A549 (cell line): Measurements from ENCODE around the gene SHLD1. TPM values are rescaled to one million over a fixed set of nuclear protein-coding genes. Genes with fewer than 3 reads are reported as not detected.
A peak's percentile ranks its signal among the peaks of the same experiment; 100 is the strongest.

Source experiments
- ATOH8 ChIP-seq: fragments of 250-450 bp; sonication (Bioruptor Pico); IDR thresholded peaks from 2 replicates; pipeline ENCODE4 v1.5.0; 2020; ENCODE audit warnings: low read depth, mild to moderate bottlenecking, moderate library complexity
- BCL3 ChIP-seq: fragments of >200 bp; sonication (Bioruptor Twin); formaldehyde crosslinking; IDR thresholded peaks from 3 replicates; pipeline ENCODE4 v1.6.1; 2016
- CBX2 ChIP-seq: fragments of 200-600 bp; sonication (generic); IDR thresholded peaks from 2 replicates; pipeline ENCODE4 v1.6.1; 2016; ENCODE audit warnings: low read depth, mild to moderate bottlenecking, borderline replicate concordance
- CBX8 ChIP-seq: fragments of 200-600 bp; sonication (generic); IDR thresholded peaks from 2 replicates; pipeline ENCODE4 v1.6.1; 2016
- CHD2 ChIP-seq: fragments of 150-350 bp; IDR thresholded peaks from 2 replicates; pipeline ENCODE4 v1.6.1; 2014; ENCODE audit warnings: low read length; ENCODE audit not compliant: partially characterized antibody
- CHD4 ChIP-seq: fragments of 200-600 bp; sonication (generic); IDR thresholded peaks from 2 replicates; pipeline ENCODE4 v1.6.1; 2016; ENCODE audit warnings: antibody characterized with exemption, mild to moderate bottlenecking, borderline replicate concordance
- CTCF ChIP-seq: fragments of >200 bp; sonication (Bioruptor Twin); formaldehyde crosslinking; IDR thresholded peaks from 3 replicates; pipeline ENCODE4 v1.5.1; 2016
- EHF ChIP-seq: fragments of 250-450 bp; sonication (Bioruptor Pico); IDR thresholded peaks from 2 replicates; pipeline ENCODE4 v1.5.0; 2020; ENCODE audit warnings: mild to moderate bottlenecking
- EHMT2 ChIP-seq: fragments of 200-600 bp; sonication (generic); IDR thresholded peaks from 2 replicates; pipeline ENCODE4 v1.6.1; 2016; ENCODE audit warnings: antibody characterized with exemption, low read depth, mild to moderate bottlenecking, moderate library complexity
- ELK1 ChIP-seq: fragments of 150-350 bp; IDR thresholded peaks from 2 replicates; pipeline ENCODE4 v1.6.1; 2014; ENCODE audit warnings: low read depth, mild to moderate bottlenecking, low read length
- EP300 ChIP-seq, 2 experiments: fragments of >200 bp; sonication (Bioruptor Twin); formaldehyde crosslinking; IDR thresholded peaks; 2 replicates in 1 of 2; 3 replicates in 1 of 2; pipeline ENCODE4 v1.6.1; 2016 to 2017
- ESRRA ChIP-seq: fragments of 150-350 bp; IDR thresholded peaks from 2 replicates; pipeline ENCODE4 v1.6.1; 2014; ENCODE audit warnings: mild to moderate bottlenecking, low read length, borderline replicate concordance
- FOXS1 ChIP-seq: fragments of 250-450 bp; sonication (Bioruptor Pico); IDR thresholded peaks from 2 replicates; pipeline ENCODE4 v1.5.0; 2020; ENCODE audit warnings: mild to moderate bottlenecking, moderate library complexity
- HES2 ChIP-seq: fragments of >200 bp; sonication (Bioruptor Twin); formaldehyde crosslinking; IDR thresholded peaks from 2 replicates; pipeline ENCODE4 v1.6.1; 2016
- HEYL ChIP-seq: fragments of 250-450 bp; sonication (Bioruptor Pico); IDR thresholded peaks from 2 replicates; pipeline ENCODE4 v1.8.0; 2021; ENCODE audit warnings: mild to moderate bottlenecking, moderate library complexity
- HOXA7 ChIP-seq: fragments of 250-450 bp; sonication (Bioruptor Pico); IDR thresholded peaks from 2 replicates; pipeline ENCODE4 v1.5.0; 2020; ENCODE audit warnings: mild to moderate bottlenecking, moderate library complexity
- HOXB13 ChIP-seq: fragments of 250-450 bp; sonication (Bioruptor Pico); IDR thresholded peaks from 2 replicates; pipeline ENCODE4 v1.5.0; 2020; ENCODE audit warnings: low read depth, mild to moderate bottlenecking, moderate library complexity
- HOXB5 ChIP-seq: fragments of 250-450 bp; sonication (Bioruptor Pico); IDR thresholded peaks from 2 replicates; pipeline ENCODE4 v1.5.0; 2020; ENCODE audit warnings: mild to moderate bottlenecking, moderate library complexity
- JUNB ChIP-seq: fragments of >200 bp; sonication (Bioruptor Twin); formaldehyde crosslinking; IDR thresholded peaks from 2 replicates; pipeline ENCODE4 v1.6.1; 2016
- KDM1A ChIP-seq: fragments of 200-600 bp; sonication (generic); IDR thresholded peaks from 2 replicates; pipeline ENCODE4 v1.6.1; 2016; ENCODE audit warnings: low read depth, mild to moderate bottlenecking
- MAX ChIP-seq: IDR thresholded peaks from 2 replicates; pipeline ENCODE4 v1.6.1; 2012
- MYC ChIP-seq: IDR thresholded peaks from 2 replicates; pipeline ENCODE4 v1.6.1; 2012; ENCODE audit warnings: mild to moderate bottlenecking, inconsistent platforms, low read length, improper control_type of control experiment, borderline replicate concordance
- NFE2L2 ChIP-seq: fragments of 150-350 bp; conservative IDR thresholded peaks from 2 replicates; pipeline ENCODE4 v1.6.1; 2014; ENCODE audit warnings: low read length
- NR3C1 ChIP-seq: fragments of >200 bp; sonication (Bioruptor Twin); formaldehyde crosslinking; IDR thresholded peaks from 3 replicates; pipeline ENCODE4 v1.6.1; 2017
- PHF8 ChIP-seq: fragments of 200-600 bp; sonication (generic); IDR thresholded peaks from 2 replicates; pipeline ENCODE4 v1.6.1; 2016; ENCODE audit warnings: low read depth, mild to moderate bottlenecking, antibody characterized with exemption, moderate library complexity, borderline replicate concordance
- RARB ChIP-seq: fragments of 250-450 bp; sonication (Bioruptor Pico); IDR thresholded peaks from 2 replicates; pipeline ENCODE4 v1.8.0; 2021; ENCODE audit warnings: mild to moderate bottlenecking, moderate library complexity
- RCOR1 ChIP-seq: fragments of 150-350 bp; IDR thresholded peaks from 2 replicates; pipeline ENCODE4 v1.6.1; 2014; ENCODE audit warnings: antibody characterized with exemption, low read length, low read depth
- REST ChIP-seq: fragments of 200-600 bp; sonication (generic); IDR thresholded peaks from 2 replicates; pipeline ENCODE4 v1.6.1; 2016; ENCODE audit warnings: antibody characterized with exemption, mild to moderate bottlenecking, moderate library complexity
- RFX5 ChIP-seq: fragments of 450-650 bp; IDR thresholded peaks from 2 replicates; pipeline ENCODE4 v1.7.1; 2014; ENCODE audit warnings: antibody characterized with exemption, mild to moderate bottlenecking, moderate library complexity
- RNF2 ChIP-seq: fragments of 200-600 bp; sonication (generic); IDR thresholded peaks from 2 replicates; pipeline ENCODE4 v1.6.1; 2016; ENCODE audit warnings: low read depth, mild to moderate bottlenecking, antibody characterized with exemption, moderate library complexity, borderline replicate concordance
- SMC3 ChIP-seq: fragments of >200 bp; sonication (Bioruptor Twin); formaldehyde crosslinking; IDR thresholded peaks from 3 replicates; pipeline ENCODE4 v1.6.1; 2018; ENCODE audit warnings: inconsistent platforms
- ZC3H11A ChIP-seq: fragments of 450-650 bp; IDR thresholded peaks from 2 replicates; pipeline ENCODE4 v1.6.1; 2014; ENCODE audit warnings: antibody characterized with exemption, mild to moderate bottlenecking
- ZSCAN20 ChIP-seq: fragments of 250-450 bp; sonication (Bioruptor Pico); IDR thresholded peaks from 2 replicates; pipeline ENCODE4 v1.8.0; 2022; ENCODE audit warnings: mild to moderate bottlenecking, moderate library complexity
- polyA plus RNA-seq, 4 experiments: library from polyadenylated mRNA; depleted of rRNA in 3 of 4; stranded (reverse); fragments of >200 nt; fragmentation: RNase III in 1 of 4; extraction: RNeasy Plus Mini Kit Qiagen cat#74134 plus additional on column Dnase treatment in 1 of 4; gene quantifications; 2 replicates in 3 of 4; 3 replicates in 1 of 4; pipeline ENCODE4 v1.2.3, GENCODE V29; 2011 to 2017

SHLD1 gene
- polyA plus RNA-seq, 2 of the 4 experiments (the other 2 are of a cell fraction), result 6.5 to 18.4 TPM

- TF ChIP-seq RNF2 (no peak), HOXB13 (CRISPR knock-in tag) (peak; percentile 25; the same call in 1 of the 2 replicates), CHD2 (no peak), CHD4 (no peak), KDM1A (no peak), MAX (no peak), RCOR1 (no peak), EHF (no peak; the same call in 1 of the 2 replicates), BCL3 (peak; percentile 80; the same call in 1 of the 3 replicates), RFX5 (no peak), CTCF (no peak), NR3C1 (no peak), SMC3 (no peak), ZSCAN20 (CRISPR knock-in tag) (no peak), ZC3H11A (no peak), REST (no peak), CBX8 (no peak), ESRRA (no peak), FOXS1 (no peak), HOXA7 (CRISPR knock-in tag) (no peak), ELK1 (no peak), PHF8 (no peak), EP300 (IDR thresholded peaks at IDR 0.05) (peak; percentile 85 to 95; a peak in 4 of 5 replicates), HES2 (0 out of 2 replicates have a peak, but pooled peaks have one; percentile 18), CBX2 (no peak), JUNB (peak; percentile 77), EHMT2 (no peak), RARB (CRISPR knock-in tag) (no peak), NFE2L2 (no peak), HEYL (CRISPR knock-in tag) (no peak), ATOH8 (CRISPR knock-in tag) (no peak), HOXB5 (CRISPR knock-in tag) (no peak), MYC (no peak)
These were observed 31.9 kb downstream of the SHLD1 start (continued) for GRCh38 chr20:5781798-5782750.
